Muscle of back (tissue), 11 donors: ENCODE results near the gene FAM241B. TPM values are rescaled to one million over a fixed set of nuclear protein-coding genes. Genes with fewer than 3 reads are reported as not detected.

ENCODE experiments used
- DNase-seq, 3 donors: peaks; one replicate each; pipeline versions ENCODE4 v3.0.0 to v3.0.0-alpha.2; 2013
- polyA plus RNA-seq, 10 donors: library from polyadenylated mRNA; unstranded; fragments of 120-200 nt; gene quantifications; one replicate each; pipeline ENCODE4 v1.2.1, GENCODE V29; 2013; ENCODE audit not compliant: insufficient read length in 10 of 10

FAM241B gene
- polyA plus RNA-seq, 10 donors = 0.15 to 0.76 (median 0.43) TPM; not detected in 2

DNA sequence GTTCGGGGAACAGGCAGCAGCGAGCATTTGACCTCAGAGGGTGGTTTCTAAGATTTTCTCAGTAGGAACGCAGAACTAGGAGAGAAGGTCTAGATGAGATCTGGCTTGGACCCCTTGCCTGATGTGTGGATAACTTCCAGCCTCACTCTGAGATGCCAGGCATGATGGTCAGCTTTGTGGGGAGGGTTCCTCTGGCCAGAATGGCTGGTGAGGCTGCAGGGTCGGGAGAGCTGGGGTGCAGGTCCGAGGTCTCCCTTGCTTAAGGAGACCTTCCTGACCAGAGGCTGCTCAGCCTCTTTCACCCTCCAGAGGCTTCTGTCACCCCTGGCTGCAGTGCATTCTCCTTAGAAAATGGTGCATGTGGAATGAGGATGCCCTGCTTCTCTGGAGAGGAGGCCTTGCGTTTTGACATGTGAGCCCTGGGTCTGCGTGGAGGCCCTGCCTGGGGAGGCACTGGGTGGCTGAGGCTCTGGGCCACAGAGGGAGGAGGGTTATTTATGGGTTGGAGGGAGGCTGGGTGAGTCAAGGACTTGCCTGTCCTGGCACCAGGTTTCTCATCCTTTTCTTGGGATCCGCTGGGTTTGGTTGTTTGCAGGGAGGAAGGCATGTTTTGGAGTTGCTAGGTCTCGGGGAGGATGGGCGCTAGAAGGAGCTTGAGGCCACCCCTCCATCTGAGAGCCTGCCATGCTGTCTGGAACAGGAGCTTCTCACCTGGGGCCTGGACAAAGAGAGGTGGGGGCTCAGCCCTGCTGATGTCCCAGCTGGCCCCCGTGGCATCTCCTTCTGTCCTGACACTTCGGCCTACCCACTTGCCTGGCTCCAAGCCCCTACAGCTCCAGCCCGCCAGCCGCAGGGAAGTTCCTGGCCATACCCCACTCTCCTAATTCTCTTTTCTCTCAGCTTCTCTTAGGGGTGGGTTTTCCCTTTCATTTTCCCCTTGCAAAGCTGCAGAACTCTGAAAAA, 3.9 kb downstream of the FAM241B start:
- DNase-seq = no peak

DNA sequence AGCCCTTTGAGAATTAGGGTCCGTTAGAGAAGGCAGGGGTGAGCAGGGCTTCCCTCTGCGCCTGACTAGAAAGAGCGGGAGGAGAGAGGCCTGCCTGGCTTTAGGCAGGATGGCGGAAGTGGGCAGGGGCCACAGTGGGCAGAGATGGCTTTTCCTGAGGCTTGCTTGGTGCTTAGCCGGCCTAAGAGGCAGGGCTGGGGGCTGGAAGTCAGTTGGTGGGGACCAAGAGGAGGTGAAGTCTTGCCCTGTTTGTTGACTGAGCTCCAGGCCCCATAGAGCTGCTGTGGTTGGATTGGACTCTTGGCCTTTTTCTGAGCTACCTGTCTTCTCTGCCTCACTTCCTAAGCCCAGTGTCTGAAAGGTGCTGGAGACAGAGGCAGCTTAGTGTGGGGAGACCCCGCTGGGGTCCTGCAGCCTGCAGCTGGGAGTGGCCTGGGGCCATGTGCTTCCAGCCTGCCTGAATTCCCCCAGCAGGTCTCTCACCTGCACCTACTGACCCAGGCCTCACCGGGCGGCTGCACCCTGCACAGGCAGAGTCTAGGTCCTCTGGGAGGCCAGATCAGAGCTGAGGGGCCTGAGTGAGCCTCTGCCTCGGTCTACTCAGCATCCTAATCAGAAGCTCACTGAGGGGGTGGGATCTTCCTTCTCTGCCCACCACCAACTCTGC, 4.8 kb downstream of the FAM241B start:
- no peak for DNase-seq

- DNase-seq = no peak
Measured at GRCh38 chr10:69635428-69636272, 5.6 kb downstream of the FAM241B start.

GRCh38 chr10:69636273-69636575, 6.2 kb downstream of the FAM241B start:
- DNase-seq = no peak

DNA sequence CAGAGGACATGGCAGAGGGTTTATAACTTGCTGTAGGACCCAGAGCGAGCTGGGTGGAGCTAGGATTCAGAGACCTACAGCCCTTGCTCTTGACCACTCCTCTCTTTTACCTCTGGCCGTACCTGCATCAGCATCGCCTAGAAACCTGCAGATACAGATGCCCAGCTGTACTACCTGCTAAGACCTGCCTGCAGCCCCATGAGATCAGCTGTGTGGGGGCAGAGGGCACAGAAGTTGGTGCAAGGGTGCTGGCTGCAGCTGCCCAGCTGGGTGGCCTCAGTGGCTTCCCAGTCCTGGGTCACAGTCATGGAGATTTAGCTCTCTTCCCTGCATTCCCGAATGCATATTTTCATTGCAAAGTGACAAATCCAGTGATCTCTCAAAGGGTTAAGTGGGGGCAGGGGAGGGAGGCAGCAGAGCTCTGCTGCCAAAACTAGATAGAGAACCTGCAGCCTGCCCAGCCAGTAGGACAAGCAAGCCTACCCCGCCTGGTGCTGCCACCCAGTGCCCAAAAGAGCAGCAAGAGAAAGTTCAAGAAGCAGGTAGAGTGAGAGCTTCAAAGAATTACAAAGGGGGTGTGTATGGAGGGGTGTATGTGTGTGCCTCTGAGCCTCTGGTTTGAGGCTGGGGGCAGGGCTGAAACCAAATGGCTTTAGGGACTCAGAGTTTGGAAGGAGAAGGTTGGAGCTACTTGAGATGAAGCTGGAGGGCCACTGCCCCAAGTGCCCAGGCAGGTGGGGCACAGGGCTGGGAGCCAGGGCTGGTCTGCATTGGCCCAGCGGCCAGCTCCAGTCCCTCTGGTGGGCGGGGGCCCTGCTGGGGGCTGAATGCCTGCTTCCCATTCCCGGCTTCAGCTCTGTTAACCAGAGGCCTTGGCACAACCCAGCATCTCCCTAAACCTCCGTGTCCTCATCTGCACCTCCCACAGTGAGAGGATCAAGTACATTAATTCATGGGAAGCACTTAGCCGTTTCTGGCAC, 6.9 kb downstream of the FAM241B start:
- DNase-seq = no peak

- no peak for DNase-seq
Measured at GRCh38 chr10:69638642-69639041, 8.6 kb downstream of the FAM241B start.

DNA sequence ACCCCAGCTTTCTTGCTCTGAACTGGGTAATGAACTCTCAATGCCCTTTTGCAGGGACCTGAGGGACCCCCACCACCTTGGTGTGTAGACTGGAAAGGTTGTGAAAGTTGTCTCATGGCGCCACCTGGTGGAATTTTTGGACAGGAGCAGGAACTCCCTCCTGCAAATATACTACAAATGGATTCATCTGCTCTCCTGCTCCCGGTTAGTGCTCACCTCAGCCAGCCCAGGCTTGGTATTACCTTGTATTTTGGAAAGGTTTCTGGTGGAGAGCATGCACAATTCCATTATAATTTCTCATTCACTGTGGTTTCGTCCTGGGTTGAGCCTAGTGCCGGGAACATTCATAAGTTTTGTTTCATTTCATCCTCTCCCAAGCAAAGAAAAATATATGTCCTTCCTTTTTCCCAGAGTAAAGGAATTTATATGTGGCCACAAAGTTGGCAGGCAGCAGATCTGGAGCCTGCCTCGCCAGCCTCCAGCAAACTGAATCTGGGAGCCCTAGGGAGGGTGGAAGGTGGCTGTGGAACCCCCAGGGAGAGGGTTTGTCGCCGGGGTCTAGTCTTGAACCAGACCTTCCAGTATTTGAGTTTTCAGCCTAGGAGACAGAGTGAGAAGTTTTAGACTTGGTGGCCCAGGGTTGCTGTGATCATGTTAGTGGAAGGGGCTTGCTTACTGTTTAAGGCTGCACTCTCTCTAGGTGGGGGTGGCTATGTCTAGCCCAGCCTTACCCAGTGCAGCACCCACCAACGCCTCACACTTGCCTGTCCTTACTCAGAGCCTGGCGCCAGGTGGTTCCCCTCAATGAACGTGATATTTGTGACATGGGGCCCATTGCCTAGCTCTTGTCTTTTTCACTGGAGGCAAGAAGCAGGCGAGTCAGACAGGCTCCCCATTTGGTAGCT, 9.5 kb downstream of the FAM241B start:
- peak; percentile 38 to 75 (median 56) for DNase-seq

- no peak for DNase-seq
Measured at GRCh38 chr10:69640196-69640980, 10.3 kb downstream of the FAM241B start.

DNA sequence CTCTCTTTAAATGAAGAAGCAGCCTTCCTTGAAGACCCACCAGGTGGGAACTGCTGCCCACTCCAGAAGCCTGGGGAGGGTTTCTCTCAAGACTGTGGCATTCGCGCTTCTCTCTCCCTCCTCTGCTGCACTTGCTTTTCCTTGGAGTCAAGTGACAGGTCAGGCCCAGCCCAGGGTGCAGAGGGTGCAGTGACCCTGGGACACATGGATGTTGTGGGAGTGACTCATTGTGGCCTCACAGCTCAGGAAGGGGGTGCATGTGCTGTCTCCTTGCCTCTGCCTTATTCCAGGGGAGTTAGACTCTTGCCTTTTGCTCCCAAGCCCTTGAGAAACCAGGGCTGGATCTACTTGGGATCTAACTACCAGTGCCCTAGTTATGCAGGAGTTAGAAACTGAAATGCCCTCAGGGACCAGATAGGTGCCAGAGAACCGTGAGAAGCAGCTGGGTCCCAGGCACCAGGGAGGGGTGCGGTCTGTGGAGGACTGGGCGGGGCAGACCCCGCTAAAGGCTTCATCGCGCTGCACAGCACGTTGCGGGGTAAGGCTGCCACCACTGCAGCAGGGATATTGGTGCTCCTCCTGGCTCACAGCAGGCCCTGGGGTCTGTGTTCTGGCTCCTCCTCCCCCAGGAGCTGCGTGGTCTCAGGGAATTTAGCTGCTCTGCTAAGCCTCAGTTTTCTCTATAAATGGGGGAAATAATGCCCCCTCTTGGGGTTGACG, 11.4 kb downstream of the FAM241B start:
- DNase-seq = no peak

DNA sequence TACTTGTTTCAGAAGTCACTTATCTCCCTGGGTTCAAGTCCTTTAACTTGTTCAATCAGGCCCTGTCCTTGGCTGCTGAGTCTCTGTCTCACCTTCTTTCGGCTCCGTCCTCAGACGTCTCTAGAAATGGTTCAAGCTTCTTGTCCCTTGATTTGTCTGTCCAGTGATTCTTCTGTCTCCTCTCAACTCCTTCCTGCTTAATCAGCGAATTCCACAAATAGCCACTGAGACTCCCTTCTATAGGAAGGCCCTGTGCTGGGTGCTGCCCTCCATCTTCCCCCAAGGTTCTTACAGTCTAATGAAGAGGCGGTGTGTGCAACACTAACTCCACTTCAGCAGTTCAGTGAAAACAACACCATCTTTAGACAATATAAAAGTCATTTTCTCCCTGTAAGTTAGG, 12.7 kb downstream of the FAM241B start:
- DNase-seq = no peak

DNA sequence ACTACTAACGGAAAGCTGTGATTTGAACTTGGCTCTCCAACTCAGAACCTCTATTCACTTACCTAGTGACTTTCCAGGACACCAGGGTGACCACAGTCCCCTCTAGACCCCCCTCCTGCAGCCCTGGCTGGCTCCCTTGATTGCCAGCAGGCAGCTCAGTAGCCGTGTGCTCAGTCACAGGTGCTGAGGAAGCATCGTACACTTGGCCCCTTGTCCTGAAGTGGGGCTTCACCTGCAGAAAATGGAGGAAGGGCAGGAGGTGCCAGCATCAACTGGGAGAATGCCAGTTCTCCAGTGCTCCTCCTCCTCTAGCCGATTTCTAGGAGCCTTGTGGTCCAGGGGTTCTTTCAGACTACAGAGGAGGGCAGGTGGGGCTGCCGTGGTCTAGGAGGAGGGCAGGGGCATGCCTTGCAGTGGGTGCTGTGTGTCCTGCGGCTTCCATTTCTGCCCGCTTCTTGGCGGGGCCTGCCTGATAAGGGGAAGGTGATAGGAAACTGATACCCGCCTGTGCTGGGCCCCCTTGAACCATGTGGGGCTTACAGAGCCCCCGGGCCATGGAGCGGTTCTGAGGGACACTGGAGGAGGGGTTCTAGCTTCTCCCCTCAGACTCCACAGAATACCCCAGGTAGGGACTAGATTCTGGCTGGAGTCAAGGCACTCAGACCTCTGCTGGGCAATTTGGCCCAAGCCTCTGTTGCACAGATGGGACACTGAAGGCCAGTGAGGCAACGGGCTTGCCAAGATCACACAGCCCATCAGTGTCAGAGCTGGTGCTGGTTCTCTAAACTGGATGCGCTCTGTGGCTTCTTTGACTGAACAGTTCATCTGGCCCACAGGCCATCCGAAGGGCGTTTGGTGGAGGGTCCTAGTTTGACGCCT, 14.0 kb downstream of the FAM241B start:
- no peak for DNase-seq

DNA sequence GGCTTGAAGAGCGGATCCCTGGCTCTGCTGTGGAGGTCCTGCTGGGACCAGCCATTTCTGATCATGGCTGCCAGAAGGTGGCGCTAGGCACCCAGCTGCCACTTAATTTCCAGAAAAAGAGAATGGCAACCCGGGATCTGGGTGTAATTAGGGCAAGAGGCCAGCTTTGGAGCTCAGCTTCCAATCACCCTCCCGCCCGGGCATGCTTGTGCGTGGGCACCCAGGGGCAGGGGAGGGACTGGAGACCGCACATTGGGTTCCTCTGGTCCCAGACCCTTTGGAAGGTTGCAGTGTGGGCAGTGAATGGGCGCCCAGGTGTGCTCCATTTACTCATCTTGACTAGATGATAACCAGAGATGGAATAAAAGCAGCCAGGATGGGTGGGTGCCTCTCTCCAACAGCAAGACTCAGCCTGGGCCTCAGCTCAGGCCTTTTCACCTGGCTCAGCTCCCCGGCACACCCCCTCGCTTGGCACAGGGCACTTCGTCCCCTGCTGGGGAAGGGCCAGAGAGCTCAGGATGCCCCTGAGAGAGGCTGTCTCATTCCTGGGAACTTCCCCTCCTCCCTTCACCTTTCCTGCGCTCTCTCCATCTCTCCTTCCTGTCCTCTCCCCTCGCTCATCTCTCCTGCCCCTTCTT, 14.7 kb downstream of the FAM241B start:
- DNase-seq = peak; percentile 30 to 70 (median 36)

GRCh38 chr10:69645296-69646184, 15.5 kb downstream of the FAM241B start:
- no peak for DNase-seq

- no peak for DNase-seq
Measured at GRCh38 chr10:69646185-69647060, 16.4 kb downstream of the FAM241B start.

- DNase-seq = no peak
Measured at GRCh38 chr10:69647126-69647525, 17.1 kb downstream of the FAM241B start.
